Measurements from ENCODE around the gene ACTL6B.

The ACTL6B gene

DNA sequence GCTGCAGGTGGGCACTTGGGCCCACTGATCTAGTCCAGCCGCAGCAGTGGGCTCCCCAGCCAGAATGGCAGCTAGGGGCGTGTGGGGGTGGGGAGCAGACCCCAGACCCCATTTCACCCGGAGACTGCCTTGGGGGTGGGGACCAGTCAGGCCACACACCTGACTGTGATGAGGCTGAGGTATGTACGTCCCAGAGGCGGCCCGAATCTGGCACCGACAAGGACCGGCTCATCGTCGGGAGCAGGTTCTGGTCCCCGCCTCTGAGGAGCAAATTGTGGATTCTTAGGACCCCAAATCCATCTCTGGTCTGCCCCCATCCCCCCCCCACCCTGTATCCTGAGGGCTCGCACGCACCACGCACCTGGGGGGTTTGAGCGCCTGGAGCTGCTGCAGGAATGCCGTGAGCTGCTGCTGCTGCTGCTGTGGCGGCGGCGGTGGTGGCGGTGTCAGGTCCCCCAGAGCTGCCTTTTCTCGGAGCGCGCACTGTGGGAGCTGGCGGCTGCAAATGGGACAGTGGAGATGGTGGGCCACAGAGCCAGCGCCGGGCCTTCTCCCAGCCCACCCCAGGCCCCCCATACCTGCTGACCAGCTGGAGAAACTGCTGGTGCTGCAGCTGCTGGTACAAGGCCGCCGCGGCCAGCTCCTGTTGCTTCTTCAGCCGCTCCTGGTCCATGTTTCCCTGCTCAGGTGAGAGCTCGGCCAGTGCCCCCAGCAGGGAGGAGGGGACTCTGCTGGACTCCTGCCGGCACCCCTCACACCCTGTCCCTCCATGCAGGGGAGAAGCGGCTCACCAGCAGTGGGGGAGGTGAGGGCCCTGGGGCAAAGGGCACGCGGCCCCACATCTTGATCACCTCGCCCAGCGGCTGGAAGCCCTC is 27.6 kb upstream of the ACTL6B start:
- no peak for DNase-seq (ENCODE audit: low read depth)

DNA sequence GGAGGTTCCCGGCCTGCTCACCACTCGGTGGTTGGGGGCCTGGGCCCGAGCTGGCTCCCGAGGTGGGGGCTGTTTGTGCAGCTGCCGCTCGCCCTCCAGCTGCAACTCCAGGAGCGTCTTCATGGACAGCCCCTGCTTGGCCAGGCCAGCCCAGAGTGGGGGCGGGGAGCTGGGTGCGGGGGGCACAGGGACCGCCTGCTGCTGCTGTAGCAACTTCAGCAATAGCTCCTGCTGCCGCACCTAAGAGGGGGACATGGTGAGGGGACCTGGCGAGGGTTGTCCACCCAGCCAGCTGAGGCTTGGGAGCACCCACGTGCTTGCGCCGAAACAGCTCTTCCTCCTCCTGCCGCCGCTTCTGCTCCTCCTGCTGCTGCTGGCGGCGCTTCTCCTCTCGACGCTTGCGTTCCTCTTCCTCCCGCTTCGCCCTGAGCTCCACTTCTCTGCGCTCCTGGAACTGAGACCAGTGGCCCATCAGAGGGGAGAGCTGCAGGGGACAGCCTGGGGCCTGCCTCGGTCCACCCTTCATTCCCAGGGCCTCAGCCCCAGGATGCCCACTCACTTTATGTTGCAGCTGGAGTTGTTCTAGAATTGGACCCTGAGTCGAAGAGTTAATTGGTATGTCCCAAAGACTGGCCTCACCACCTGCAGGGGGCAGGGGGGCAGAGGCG is 26.9 kb upstream of the ACTL6B start:
- no peak for DNase-seq (ENCODE audit: low read depth)

DNA sequence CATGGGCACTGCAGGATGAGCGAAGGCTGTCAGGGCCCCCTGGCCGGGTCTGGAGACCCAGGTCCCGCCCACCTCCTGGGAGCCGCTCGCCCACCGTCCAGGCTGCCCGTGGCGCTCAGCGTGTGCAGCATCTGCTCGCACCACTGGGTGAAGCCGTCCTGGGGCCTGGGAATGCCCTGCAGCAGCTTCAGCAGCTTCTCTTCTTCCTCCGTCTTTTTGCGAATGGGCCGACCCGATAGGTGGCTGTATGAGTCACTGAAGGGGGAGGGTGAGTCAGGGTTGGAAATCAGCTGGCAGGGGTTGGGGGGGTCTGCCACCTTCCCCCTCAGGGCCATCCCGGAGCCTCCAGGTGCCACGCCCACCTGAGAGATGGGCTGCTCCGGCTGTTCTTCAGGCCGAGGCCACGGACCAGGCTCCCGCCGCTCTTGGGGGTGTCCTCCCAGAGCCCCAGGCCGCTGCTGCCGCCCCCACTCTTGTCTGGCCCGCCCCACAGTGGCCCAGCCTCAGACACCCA is 26.0 kb upstream of the ACTL6B start:
- DNase-seq (ENCODE audit: low read depth) = no peak

DNA sequence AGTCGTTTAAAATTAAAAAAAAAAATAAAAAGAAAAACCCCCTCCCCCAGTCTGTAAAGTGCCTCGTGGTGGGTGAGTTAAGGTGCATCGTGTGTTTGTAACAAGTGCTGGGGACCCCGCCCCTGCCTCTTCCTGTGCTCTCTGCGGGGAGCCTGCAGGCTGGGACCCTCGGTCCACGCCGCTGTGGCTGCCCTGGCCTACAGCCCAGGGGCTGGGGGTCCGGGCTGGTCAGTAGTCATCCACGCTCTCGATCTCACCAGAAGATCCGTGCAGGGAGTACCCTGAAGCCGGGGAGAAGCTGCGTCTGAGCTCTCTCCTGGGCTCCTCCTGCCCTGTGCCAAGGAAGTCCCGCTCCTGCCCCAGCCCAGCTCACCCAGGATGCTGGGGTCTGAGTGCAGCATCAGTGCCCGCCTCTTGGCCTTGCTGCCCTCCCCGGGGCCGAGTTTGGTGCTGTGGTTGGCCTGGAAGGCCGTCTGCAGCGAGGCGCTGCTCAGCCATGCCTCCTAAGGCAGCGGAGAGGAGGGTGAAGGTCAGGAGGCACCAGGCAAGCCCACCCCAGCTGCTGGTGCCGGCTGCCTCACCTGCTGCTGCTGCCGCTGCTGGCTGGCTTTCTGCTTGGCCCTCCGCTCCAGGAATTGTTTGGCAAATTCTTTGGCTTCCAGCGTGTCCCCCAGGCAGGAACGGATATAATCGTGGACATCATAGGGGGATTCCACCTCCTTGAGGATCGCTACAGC is 25.4 kb upstream of the ACTL6B start:
- no peak for DNase-seq (ENCODE audit: low read depth)

DNA sequence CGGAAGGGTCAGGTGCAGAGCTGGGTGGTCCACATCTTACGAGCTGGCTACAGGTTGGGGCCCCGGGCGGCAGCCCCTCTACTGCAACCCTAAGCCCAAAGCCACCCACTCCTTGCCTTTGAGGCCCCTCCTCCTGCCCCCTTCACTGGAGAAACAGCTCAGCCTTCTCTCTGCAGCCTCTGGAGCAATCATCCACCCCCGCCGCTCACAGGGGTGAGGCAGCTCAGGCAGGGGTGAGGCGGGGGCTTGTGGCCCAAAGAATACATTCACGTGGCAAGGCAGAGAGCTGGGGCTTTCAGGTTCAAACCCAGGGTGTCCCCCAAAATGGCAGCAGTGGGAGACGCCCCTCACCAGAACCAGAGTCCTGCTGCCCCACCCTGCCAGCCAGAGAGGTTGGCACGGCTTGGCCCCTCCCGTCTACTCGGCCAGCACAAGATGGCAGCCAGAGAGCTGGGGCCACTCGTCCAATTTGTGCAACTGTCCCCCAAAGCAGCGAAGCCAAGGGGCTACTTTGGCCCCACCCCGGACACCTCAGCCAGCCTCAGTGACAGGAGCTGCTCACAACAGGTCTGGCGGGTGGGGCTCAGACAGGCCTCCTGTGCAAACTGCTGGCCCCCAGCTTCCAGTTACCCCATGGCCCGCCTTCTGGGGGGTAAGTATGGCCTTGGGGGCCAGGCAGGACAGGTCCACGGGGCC is 24.5 kb upstream of the ACTL6B start:
- no peak for DNase-seq (ENCODE audit: low read depth)

DNA sequence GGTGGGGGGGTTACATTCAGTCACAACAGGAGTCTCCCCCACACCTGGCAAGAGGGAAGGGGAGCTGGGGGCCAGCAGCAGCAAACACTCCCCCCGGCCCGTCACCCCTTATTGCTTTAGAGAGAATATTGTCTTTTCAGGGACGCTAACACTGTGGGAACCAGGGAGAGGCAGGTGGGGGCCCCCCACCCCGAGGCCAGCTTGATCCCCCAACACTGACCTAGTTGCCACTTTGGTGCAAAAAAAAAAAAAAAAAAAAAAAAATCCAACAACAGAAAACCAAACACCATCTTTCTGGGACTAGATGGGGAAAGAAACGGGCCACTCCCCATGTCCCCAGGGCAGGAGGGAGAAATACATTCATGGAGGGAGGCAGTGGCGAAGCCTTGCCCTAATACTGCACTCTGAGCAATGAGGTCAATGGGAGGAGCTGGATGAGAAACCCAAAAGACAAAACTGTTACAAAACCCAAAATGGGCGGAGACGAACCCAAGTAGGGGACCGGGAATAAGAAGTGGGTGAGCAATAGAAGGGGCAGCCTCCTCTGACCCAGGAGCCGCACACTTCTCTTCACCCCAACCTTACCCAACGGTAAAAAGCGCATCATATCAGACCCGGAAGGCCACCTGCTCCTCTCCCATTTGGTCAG is 23.8 kb upstream of the ACTL6B start:
- no peak for DNase-seq (ENCODE audit: low read depth)

DNA sequence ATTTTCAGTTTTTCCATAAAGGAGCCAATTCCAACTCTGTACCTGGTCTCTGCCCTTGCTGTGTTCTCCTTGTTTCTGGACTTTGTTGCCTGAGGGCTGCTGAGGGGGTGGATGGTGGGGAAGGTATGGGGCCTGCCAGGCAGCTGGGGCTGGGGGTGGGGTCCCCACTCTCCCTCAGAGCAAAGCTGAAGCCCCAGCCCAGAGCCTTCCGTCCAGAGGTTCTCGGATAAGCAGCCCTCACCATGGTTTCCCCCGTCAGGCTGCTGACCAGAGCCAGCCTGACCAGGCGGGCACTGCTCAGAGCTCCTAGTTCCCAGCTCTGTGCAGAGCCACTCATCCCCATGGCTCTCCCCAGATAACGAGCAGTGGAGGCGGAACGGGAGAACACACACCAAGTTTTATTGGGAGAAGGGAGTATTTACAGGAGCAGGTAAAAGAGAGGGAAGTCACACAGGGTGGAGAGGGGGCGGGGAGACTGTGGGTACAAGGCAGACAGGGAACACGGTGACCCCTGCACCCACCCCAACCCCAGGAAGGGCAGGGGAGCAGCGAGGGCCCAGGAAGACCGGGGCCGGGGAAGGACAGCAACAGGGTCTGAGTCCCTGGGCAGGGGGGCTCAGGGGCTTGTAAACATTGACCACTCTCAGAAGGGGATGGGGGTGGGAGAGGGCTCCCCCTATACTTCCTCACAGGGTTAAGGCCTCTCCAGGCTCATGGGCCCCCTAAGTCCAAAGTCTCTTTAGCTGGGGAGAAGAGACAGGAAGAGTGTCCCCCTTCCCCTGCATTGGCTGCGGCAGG is 23.1 kb upstream of the ACTL6B start:
- no peak for DNase-seq (ENCODE audit: low read depth)

DNA sequence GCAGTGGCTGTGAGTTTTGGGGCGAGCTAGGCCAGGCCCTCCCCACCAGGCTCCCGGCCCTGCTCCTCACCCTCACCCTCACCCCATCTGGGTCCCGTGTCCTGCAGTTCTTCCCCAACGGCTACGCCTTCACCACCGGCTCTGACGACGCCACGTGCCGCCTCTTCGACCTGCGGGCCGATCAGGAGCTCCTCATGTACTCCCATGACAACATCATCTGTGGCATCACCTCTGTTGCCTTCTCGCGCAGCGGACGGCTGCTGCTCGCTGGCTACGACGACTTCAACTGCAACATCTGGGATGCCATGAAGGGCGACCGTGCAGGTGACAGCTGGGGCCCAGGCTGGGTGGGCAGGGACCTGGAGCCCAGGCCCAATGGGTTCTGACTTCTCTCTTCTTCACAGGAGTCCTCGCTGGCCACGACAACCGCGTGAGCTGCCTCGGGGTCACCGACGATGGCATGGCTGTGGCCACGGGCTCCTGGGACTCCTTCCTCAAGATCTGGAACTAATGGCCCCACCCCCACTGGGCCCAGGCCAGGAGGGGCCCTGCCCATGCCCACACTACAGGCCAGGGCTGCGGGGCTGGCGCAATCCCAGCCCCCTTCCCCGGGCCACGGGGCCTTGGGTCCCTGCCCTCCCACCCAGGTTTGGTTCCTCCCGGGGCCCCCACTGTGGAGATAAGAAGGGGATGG is 22.2 kb upstream of the ACTL6B start:
- DNase-seq (ENCODE audit: low read depth) = no peak

DNA sequence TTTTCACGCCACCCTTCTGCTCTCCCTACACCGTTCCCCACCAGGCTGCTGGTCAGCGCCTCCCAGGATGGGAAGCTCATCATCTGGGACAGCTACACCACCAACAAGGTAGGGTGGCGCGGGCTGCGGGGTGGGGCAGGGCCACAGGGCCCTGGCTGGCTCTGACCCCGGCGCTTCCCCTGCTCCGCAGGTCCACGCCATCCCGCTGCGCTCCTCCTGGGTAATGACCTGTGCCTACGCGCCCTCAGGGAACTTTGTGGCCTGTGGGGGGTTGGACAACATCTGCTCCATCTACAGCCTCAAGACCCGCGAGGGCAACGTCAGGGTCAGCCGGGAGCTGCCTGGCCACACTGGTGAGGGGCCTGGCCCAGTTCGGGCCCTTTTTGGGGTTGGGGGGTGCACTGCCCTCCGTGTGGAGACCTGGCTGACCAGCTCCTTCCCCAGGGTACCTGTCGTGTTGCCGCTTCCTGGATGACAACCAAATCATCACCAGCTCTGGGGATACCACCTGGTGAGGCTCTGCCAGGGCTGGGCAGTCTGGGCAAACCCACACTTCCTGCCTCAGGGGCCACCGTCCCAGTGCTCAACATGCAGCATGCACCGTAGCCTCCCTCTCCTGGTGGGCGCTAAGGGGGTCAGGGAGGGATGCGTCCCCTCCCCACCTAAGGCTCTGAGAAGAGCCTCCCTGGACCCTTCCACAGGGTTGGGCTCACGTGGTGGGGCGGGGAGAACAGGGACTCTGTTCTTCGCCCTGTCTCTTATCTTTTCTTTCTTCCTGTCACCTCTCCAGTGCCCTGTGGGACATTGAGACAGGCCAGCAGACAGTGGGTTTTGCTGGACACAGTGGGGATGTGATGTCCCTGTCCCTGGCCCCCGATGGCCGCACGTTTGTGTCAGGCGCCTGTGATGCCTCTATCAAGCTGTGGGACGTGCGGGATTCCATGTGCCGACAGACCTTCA is 21.3 kb upstream of the ACTL6B start:
- DNase-seq (ENCODE audit: low read depth) = no peak

DNA sequence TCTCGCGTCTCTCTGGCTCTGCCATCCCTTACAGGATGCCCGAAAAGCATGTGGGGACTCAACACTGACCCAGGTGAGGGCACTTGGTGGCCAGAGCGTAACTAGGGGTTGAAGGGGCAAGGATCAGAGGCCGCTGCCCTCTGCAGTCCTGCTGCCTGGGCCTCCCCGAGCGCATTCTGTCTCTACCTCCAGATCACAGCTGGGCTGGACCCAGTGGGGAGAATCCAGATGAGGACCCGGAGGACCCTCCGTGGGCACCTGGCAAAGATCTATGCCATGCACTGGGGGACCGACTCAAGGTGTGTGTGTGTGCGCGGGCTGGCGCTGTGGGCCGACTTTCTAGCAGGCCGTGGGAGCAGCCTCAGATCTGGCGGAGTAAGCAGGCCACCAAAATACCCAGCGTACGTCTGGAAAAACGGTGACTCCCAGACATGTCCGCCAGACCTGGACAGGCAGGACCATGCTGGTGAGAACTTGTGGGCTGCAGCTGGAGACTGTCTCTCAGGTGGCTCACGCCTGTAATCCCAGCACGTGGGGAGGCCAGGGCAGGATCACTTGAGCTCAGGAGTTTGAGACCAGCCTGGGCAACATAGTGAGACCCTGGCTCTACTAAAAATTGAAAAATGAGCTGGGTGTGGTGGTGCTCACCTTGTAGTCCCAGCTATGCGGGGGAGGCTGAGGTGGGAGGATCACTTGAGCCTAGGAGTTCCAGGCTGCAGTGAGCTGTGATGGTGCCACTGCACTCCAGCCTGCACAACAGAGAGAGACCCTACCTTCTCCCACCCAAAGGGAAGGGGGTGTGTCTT is 20.5 kb upstream of the ACTL6B start:
- DNase-seq (ENCODE audit: low read depth) = no peak

DNA sequence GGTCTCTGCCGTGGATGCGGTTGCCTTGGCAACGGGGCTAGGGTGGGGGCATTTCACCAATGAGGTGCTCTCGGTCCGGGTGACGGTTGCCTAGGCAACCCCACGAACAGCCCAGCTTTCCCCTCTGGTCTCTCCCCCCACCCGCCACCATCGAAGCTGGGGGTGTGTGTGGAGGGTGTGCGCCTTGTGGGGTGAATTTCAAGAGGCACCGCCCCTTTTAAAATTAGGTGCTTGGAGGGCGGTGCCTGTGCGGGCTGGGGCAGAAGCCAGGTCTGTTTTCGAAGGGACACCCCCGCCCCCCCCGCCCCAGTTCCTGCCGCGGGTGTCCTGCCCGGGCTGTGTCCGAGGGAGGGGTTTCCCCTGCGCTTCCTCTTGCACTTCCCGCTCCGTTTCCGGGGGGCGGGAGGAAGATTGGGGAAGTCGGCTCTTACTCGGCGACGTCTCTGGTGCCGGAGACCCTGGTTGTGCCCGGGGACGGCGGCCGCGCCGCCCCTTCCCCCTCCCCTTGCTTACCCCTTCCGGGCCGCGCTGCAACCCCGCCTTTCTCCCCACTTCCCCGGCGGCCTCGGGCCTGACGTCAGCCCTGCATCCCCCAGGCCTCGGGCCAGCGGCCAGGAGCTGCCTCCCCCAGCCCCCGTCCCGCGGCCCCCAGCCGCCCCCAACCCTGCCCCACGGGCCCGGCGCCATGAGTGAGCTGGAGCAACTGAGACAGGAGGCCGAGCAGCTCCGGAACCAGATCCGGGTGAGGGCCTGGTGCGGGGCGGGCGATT is 19.5 kb upstream of the ACTL6B start:
- peak; percentile 74 for DNase-seq (ENCODE audit: low read depth)

DNA sequence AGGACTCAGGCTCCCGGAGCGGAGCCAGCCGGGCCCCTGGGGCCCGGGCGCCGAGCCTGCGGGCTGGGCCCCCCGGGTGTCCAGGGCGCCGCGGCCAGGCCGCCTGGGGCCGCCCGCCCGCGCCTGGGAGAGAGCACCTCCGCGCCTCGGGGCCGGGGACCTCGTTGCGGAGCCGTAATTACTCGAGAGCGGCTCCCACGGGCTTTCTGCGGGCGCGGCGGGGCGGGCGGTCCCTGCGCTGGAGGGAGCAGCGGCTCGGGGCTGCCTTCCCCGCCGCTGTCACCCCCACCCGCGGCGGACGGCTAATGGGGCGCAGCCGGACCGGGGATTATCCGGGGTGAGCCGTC is 18.8 kb upstream of the ACTL6B start:
- DNase-seq (ENCODE audit: low read depth) = no peak

DNA sequence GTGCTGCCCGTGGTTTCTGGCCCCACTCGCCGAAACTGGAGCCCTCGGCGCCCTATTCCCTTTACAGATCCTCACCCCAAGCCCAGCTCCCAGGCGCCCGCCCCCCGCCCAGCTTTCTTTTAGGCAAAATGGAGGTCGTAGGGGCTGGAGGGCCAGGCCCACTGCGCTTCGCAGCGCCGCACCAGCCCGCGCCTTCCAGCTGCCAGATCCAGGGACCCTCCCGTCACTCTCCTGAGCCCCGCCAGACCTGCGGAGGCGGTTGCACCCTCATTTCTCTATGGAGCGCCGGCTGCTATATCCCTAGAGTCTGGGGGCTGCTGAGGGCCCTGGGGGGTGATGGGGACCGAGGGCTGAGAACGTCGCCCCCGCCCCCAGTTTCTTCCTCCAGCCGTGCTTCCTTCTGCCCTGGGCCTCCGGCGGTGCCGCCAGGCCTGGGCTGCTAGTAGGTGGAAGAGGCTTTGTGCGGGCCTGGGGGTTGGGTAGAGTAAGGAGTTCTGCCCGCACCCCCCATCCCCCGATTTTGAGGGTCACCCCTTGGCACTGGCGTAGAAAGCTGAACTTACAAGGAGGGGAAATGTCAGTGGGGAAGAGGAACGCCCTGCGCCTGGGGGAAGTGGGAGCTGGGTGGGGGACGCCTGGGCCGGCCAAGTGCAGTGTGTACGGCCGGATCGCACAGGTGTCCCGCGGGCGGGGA is 18.3 kb upstream of the ACTL6B start:
- no peak for DNase-seq (ENCODE audit: low read depth)

DNA sequence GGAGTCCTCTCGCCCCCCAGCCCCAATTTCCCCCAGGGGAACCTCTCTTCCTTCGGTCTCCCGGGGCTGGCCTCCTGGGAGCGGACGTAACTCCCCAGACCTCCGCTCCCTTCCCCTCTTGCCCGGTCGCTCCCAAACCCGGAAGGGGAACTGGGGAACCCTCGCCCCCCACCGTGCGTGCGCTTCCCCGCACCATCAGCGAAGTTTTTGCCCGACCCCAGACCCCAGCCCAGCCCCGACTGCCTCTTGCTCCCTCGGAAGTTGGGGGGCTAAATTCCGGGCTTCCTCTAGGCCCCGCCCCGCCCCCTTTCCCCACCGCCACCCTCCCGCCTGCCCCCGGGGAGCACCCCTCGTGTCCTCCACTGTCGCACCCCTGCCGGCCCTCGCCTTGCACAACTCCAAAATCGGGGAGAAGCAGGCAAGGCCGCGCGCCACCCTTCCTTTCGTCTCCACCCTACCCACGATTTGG is 17.7 kb upstream of the ACTL6B start:
- no peak for DNase-seq (ENCODE audit: low read depth)

DNA sequence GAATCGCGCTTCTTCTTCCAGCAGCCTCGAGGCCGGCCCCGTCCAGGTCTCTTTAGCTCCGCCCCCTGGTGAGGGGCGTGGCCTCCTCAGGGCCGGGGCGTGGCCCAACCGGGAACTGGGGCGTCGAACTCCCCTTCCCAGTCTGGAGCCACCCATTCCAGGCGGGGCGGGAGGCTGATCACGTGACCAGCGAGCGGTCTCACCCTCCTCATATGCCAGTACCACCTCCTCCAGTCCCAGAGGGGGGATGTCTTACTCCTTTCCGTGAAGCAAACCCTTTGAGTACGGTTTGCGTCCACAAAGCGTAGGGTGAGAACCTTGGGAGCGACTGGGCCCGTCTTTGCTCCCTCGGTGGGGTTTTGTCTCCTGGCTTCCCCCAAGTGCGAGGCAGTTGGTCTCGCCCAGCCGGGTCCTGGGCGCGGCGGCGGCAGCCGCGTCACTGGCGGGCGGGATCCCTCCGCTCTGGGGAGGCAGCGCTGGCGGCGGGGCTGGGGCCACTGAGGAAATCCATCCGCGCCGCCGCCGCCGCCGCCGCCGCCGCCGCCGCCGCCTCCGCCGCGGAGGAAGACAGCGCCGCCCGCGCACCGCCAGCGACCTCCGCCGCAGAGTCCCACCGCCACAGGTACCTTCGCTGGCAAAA is 17.2 kb upstream of the ACTL6B start, which contains the start of gene GNB2:
GNB2 (plus strand) TSS at position 439 of the 640 bp plus-strand sequence. CDS start 2,526 bp downstream, outside the sequence.
- peak; percentile 100 for DNase-seq (ENCODE audit: low read depth)

Data from activated T-cell treated with anti-CD3 and anti-CD28 coated beads for 48 hours (primary cell).